Cardiac muscle cell (in vitro differentiated cells and primary cell): Measurements from ENCODE around the gene TOR1AIP2. TPM values are rescaled to one million over a fixed set of nuclear protein-coding genes. Genes with fewer than 3 reads are reported as not detected.

Source experiments
- DNase-seq, 2 donors: peaks; one replicate each; pipeline versions ENCODE4 v3.0.0 to v3.0.0-alpha.2; 2010 to 2017; ENCODE audit warnings: low read depth in 1 of 2, low spot score in 1 of 2
- H3K27ac ChIP-seq: fragments of 200-600 bp; sonication (generic); 2 replicates; pipeline ENCODE4 v1.5.1; 2016
- H3K27me3 ChIP-seq: fragments of 200-600 bp; sonication (generic); 2 replicates; pipeline ENCODE4 v1.6.0; 2016; ENCODE audit warnings: control low read depth
- H3K36me3 ChIP-seq: fragments of 200-600 bp; sonication (generic); 2 replicates; pipeline ENCODE4 v1.5.1; 2016; ENCODE audit warnings: control low read depth
- H3K4me1 ChIP-seq: fragments of 200-600 bp; sonication (generic); 2 replicates; pipeline ENCODE4 v1.8.1; 2017; ENCODE audit warnings: low read depth, mild to moderate bottlenecking, mixed run types
- H3K4me3 ChIP-seq: fragments of 200-600 bp; sonication (generic); 2 replicates; pipeline ENCODE4 v1.5.1; 2016; ENCODE audit warnings: mild to moderate bottlenecking
- H3K9me3 ChIP-seq: fragments of 200-600 bp; sonication (generic); 2 replicates; pipeline ENCODE4 v1.5.1; 2017; ENCODE audit warnings: low read depth, mild to moderate bottlenecking, control low read depth
- CTCF ChIP-seq: IDR thresholded peaks from 2 replicates; pipeline ENCODE4 v1.5.1; 2012; ENCODE audit warnings: low read depth, mild to moderate bottlenecking, low read length
- polyA plus RNA-seq: library from polyadenylated mRNA; unstranded; fragments of >200 nt; fragmentation: Nextera tagmentation; extraction: Ambion mirVana; gene quantifications from 2 replicates; pipeline ENCODE4 v1.2.1, GENCODE V29; 2016
- total RNA-seq: library from RNA; depleted of rRNA; stranded (reverse); fragments of >200 nt; gene quantifications from 2 replicates; pipeline ENCODE4 v1.2.3, GENCODE V29; 2016

TOR1AIP2 gene
- total and polyA plus RNA-seq, 2 experiments from 2014 or later, result 20.7 to 75.6 TPM

- Histone ChIP-seq H3K36me3 (no peaks in the 10 kb centered on the region), H3K9me3 (no peaks in the 10 kb centered on the region), H3K4me3 (peak overlapping the region; percentile 27), H3K27ac (no peak overlapping the region), H3K27me3 (peaks cover 36% of the 10 kb centered on the region), H3K4me1 (no peaks in the 10 kb centered on the region)
- DNase-seq, result no peak
- no peak for TF ChIP-seq CTCF
Observed at GRCh38 chr1:179814546-179814838, 63.1 kb downstream of the TOR1AIP2 start.

GRCh38 chr1:179813626-179814545 lies 63.7 kb downstream of the TOR1AIP2 start:
- Histone ChIP-seq H3K27ac (no peak overlapping the region), H3K36me3 (no peaks in the 10 kb centered on the region), H3K27me3 (peaks cover 36% of the 10 kb centered on the region), H3K4me1 (no peaks in the 10 kb centered on the region), H3K4me3 (peak overlapping the region; percentile 27), H3K9me3 (no peaks in the 10 kb centered on the region)
- no peak for TF ChIP-seq CTCF
- DNase-seq, result no peak

- Histone ChIP-seq H3K36me3 (no peaks in the 10 kb centered on the region), H3K27me3 (peaks cover 36% of the 10 kb centered on the region), H3K4me3 (no peak overlapping the region), H3K27ac (no peak overlapping the region), H3K4me1 (no peaks in the 10 kb centered on the region), H3K9me3 (no peaks in the 10 kb centered on the region)
- TF ChIP-seq CTCF, result no peak
- DNase-seq, result peak in 1 of 2 donors; percentile 67
Observed at GRCh38 chr1:179812501-179813292, 64.9 kb downstream of the TOR1AIP2 start.

DNA sequence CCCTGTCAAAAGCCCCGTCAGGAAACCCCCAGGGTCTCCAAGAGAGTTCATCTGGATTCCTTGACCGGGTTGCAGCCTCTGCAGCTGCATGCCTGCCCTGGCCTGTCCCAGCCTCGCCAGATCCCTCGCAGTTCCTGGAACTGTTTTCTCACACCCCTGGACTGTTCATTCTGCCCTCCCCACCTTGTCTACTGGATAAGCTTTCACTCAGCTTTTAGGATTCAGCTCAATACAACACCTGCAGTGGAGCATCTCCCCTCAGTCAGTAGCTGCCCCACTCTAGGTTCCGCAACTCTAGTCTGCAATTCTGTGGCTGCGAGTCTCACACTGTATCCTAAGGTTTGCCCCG lies 67.3 kb downstream of the TOR1AIP2 start:
- no peaks in the 10 kb centered on the region for H3K4me1 ChIP-seq
- H3K4me3 ChIP-seq, result no peak overlapping the region
- H3K27ac ChIP-seq, result no peak overlapping the region
- TF ChIP-seq CTCF, result no peak
- H3K9me3 ChIP-seq, result no peaks in the 10 kb centered on the region
- no peaks in the 10 kb centered on the region for H3K36me3 ChIP-seq
- no peak for DNase-seq
- peaks cover 24% of the 10 kb centered on the region for H3K27me3 ChIP-seq

GRCh38 chr1:179809506-179810366 lies 67.9 kb downstream of the TOR1AIP2 start:
- H3K4me3 ChIP-seq, result no peak overlapping the region
- peaks cover 24% of the 10 kb centered on the region for H3K27me3 ChIP-seq
- no peaks in the 10 kb centered on the region for H3K4me1 ChIP-seq
- no peaks in the 10 kb centered on the region for H3K36me3 ChIP-seq
- peak; percentile 90 for TF ChIP-seq CTCF
- no peaks in the 10 kb centered on the region for H3K9me3 ChIP-seq
- peak; percentile 84 to 89 for DNase-seq
- H3K27ac ChIP-seq, result no peak overlapping the region
